ENCODE measurements around the gene RPS6KA2.

The RPS6KA2 gene

DNA sequence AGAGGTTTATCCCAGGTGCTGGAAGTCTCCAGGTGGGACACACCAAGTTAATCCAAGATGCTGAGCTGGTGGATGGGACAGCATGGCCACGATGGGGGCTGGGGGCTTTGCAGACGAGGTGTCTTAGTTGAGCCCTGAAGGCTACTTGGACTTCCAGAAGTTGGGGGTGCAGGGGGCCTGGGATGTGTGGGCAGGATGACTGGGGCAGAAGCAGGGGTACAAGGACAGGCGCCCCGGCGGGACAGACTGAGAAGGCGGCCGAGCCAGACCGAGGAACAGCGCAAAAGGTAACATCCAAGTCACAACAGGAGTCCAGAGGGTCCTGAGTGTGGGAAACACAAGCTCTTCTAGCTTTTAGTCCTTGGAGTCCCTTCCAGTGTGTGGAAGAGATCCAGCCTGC, 64.3 kb downstream of the RPS6KA2 start:
- Histone ChIP-seq H3K27me3 (replicated peaks in 2 of 5; ENCODE audit: control insufficient read depth in 4 of 5, insufficient read depth in 5 of 5, low read length in 4 of 5) (no peaks in the 10 kb centered on the region), H3K27ac (ENCODE audit: insufficient read depth in 1 of 2, low read depth in 1 of 2, low read length in 2 of 2, poor library complexity in 1 of 2, severe bottlenecking in 2 of 2) (no peak overlapping the region), H3K4me3 (ENCODE audit: control insufficient read depth in 1 of 7, extremely low read depth in 1 of 7, insufficient read depth in 4 of 7, low read depth in 2 of 7, low read length in 6 of 7) (no peak overlapping the region), H3K4me1 (ENCODE audit: control extremely low read depth in 1 of 4, control insufficient read depth in 4 of 4, insufficient read depth in 4 of 4, low read length in 3 of 4) (peaks cover 0 to 19% (median 10%) of the 10 kb centered on the region in 4 experiments), H3K36me3 (ENCODE audit: control insufficient read depth in 4 of 4, insufficient read depth in 4 of 4, low read length in 3 of 4) (no peaks in the 10 kb centered on the region), H3K9me3 (ENCODE audit: control extremely low read depth in 1 of 5, control insufficient read depth in 4 of 5, insufficient read depth in 2 of 5, low read depth in 1 of 5, low read length in 4 of 5) (peaks cover 0 to 12% (median 3%) of the 10 kb centered on the region in 5 experiments)
- 98% methylated on average over 8 of the region's 9 CpGs for WGBS (ENCODE audit: insufficient coverage)
- CTCF ChIA-PET = interaction anchor here (1.1 kb wide), 1 partner anchor 106 kb away, joined by 3 read pairs; no protein-coding TSS in a partner anchor
- DNase-seq = no peak
- POLR2A ChIA-PET = no interaction called here

DNA sequence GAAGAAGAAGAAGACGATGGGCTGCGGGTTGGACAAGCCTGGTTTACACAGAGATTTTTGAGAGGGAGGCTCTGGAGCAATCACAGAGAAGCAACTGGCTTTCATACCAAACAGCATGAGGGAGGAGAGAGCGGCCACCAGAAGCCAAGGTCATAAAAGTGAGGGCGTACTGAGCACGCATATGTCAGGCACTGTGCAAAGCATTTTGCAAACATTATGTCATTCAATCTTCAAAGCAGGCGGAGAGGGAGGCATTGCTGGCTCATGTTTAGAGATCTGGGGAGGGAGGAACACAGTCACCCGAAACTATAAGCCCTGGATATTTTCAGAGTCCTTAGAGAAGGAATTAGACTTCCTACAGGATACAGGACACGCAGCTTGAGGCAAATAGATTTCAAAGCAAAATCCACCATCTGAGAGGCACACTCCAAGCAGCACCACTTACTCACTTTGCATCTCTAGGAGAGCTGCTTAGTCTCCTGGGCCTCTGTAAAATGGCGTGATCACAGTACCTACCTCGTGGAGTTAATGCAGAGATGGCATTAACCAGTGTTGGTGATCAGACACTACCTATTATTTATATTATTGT, 65.2 kb downstream of the RPS6KA2 start:
- WGBS (ENCODE audit: insufficient coverage) = 92% methylated on average over 7 of the region's 10 CpGs
- ChIA-PET CTCF (no interaction called here), POLR2A (no interaction called here)
- Histone ChIP-seq H3K27ac (ENCODE audit: insufficient read depth in 1 of 2, low read depth in 1 of 2, low read length in 2 of 2, poor library complexity in 1 of 2, severe bottlenecking in 2 of 2) (no peak overlapping the region), H3K36me3 (ENCODE audit: control insufficient read depth in 4 of 4, insufficient read depth in 4 of 4, low read length in 3 of 4) (no peaks in the 10 kb centered on the region), H3K4me3 (ENCODE audit: control insufficient read depth in 1 of 7, extremely low read depth in 1 of 7, insufficient read depth in 4 of 7, low read depth in 2 of 7, low read length in 6 of 7) (no peak overlapping the region), H3K9me3 (ENCODE audit: control extremely low read depth in 1 of 5, control insufficient read depth in 4 of 5, insufficient read depth in 2 of 5, low read depth in 1 of 5, low read length in 4 of 5) (peaks cover 0 to 12% (median 3%) of the 10 kb centered on the region in 5 experiments), H3K27me3 (replicated peaks in 2 of 5; ENCODE audit: control insufficient read depth in 4 of 5, insufficient read depth in 5 of 5, low read length in 4 of 5) (no peaks in the 10 kb centered on the region), H3K4me1 (ENCODE audit: control extremely low read depth in 1 of 4, control insufficient read depth in 4 of 4, insufficient read depth in 4 of 4, low read length in 3 of 4) (peaks cover 0 to 28% (median 13%) of the 10 kb centered on the region in 4 experiments)
- DNase-seq = no peak

- Histone ChIP-seq H3K4me1 (ENCODE audit: control extremely low read depth in 1 of 4, control insufficient read depth in 4 of 4, insufficient read depth in 4 of 4, low read length in 3 of 4) (peaks cover 0 to 37% (median 13%) of the 10 kb centered on the region in 4 experiments), H3K9me3 (ENCODE audit: control extremely low read depth in 1 of 5, control insufficient read depth in 4 of 5, insufficient read depth in 2 of 5, low read depth in 1 of 5, low read length in 4 of 5) (peaks cover 0 to 12% (median 3%) of the 10 kb centered on the region in 5 experiments), H3K4me3 (ENCODE audit: control insufficient read depth in 1 of 7, extremely low read depth in 1 of 7, insufficient read depth in 4 of 7, low read depth in 2 of 7, low read length in 6 of 7) (no peak overlapping the region), H3K27me3 (replicated peaks in 2 of 5; ENCODE audit: control insufficient read depth in 4 of 5, insufficient read depth in 5 of 5, low read length in 4 of 5) (no peaks in the 10 kb centered on the region), H3K27ac (ENCODE audit: insufficient read depth in 1 of 2, low read depth in 1 of 2, low read length in 2 of 2, poor library complexity in 1 of 2, severe bottlenecking in 2 of 2) (no peak overlapping the region), H3K36me3 (ENCODE audit: control insufficient read depth in 4 of 4, insufficient read depth in 4 of 4, low read length in 3 of 4) (no peaks in the 10 kb centered on the region)
- DNase-seq = no peak
- ChIA-PET CTCF (no interaction called here), POLR2A (no interaction called here)
- no CpG with 5 or more reads among the region's 3 CpGs for WGBS (ENCODE audit: insufficient coverage)
These were observed 66.8 kb downstream of the RPS6KA2 start for GRCh38 chr6:166560222-166560621.

DNA sequence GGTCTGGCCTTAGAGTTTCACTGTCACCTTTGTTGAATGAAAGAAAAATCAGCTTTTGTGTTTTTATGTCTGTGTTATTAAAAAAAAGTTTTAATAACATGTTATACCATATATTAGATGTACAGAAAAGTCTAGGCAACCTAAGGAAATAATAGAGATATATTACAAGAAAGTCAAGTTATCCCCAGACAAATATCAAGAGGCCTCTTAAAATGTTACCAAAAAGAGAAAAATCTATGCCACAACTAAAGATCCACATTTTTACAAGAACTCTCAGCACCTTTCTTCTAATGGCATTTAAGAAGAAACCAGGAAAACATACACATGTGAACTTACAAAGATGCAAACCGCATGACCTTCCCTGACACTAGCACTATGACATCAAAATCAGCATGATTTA, 67.4 kb downstream of the RPS6KA2 start:
- CTCF ChIA-PET = no interaction called here
- Histone ChIP-seq H3K9me3 (ENCODE audit: control extremely low read depth in 1 of 5, control insufficient read depth in 4 of 5, insufficient read depth in 2 of 5, low read depth in 1 of 5, low read length in 4 of 5) (peaks cover 0 to 12% (median 3%) of the 10 kb centered on the region in 5 experiments), H3K4me3 (ENCODE audit: control insufficient read depth in 1 of 7, extremely low read depth in 1 of 7, insufficient read depth in 4 of 7, low read depth in 2 of 7, low read length in 6 of 7) (no peak overlapping the region), H3K4me1 (ENCODE audit: control extremely low read depth in 1 of 4, control insufficient read depth in 4 of 4, insufficient read depth in 4 of 4, low read length in 3 of 4) (peaks cover 0 to 37% (median 13%) of the 10 kb centered on the region in 4 experiments), H3K36me3 (ENCODE audit: control insufficient read depth in 4 of 4, insufficient read depth in 4 of 4, low read length in 3 of 4) (no peaks in the 10 kb centered on the region), H3K27ac (ENCODE audit: insufficient read depth in 1 of 2, low read depth in 1 of 2, low read length in 2 of 2, poor library complexity in 1 of 2, severe bottlenecking in 2 of 2) (no peak overlapping the region), H3K27me3 (replicated peaks in 2 of 5; ENCODE audit: control insufficient read depth in 4 of 5, insufficient read depth in 5 of 5, low read length in 4 of 5) (no peaks in the 10 kb centered on the region)
- DNase-seq = no peak
- POLR2A ChIA-PET = no interaction called here
- WGBS (ENCODE audit: insufficient coverage) = no CpG with 5 or more reads among the region's 1 CpG

- ChIA-PET CTCF (no interaction called here), POLR2A (no interaction called here)
- Histone ChIP-seq H3K4me1 (ENCODE audit: control extremely low read depth in 1 of 4, control insufficient read depth in 4 of 4, insufficient read depth in 4 of 4, low read length in 3 of 4) (peaks cover 0 to 35% (median 12%) of the 10 kb centered on the region in 4 experiments), H3K9me3 (ENCODE audit: control extremely low read depth in 1 of 5, control insufficient read depth in 4 of 5, insufficient read depth in 2 of 5, low read depth in 1 of 5, low read length in 4 of 5) (peaks cover 0 to 12% (median 3%) of the 10 kb centered on the region in 5 experiments), H3K27ac (ENCODE audit: insufficient read depth in 1 of 2, low read depth in 1 of 2, low read length in 2 of 2, poor library complexity in 1 of 2, severe bottlenecking in 2 of 2) (no peak overlapping the region), H3K36me3 (ENCODE audit: control insufficient read depth in 4 of 4, insufficient read depth in 4 of 4, low read length in 3 of 4) (no peaks in the 10 kb centered on the region), H3K4me3 (ENCODE audit: control insufficient read depth in 1 of 7, extremely low read depth in 1 of 7, insufficient read depth in 4 of 7, low read depth in 2 of 7, low read length in 6 of 7) (no peak overlapping the region), H3K27me3 (replicated peaks in 2 of 5; ENCODE audit: control insufficient read depth in 4 of 5, insufficient read depth in 5 of 5, low read length in 4 of 5) (no peaks in the 10 kb centered on the region)
- no peak for DNase-seq
- WGBS (ENCODE audit: insufficient coverage) = 100% methylated on average over 3 of the region's 5 CpGs
These were observed 67.8 kb downstream of the RPS6KA2 start for GRCh38 chr6:166559211-166559610.

- no peaks in the 10 kb centered on the region for H3K27me3 ChIP-seq (replicated peaks in 2 of 5; ENCODE audit: control insufficient read depth in 4 of 5, insufficient read depth in 5 of 5, low read length in 4 of 5)
- ChIA-PET CTCF (no interaction called here), POLR2A (no interaction called here)
- H3K36me3 ChIP-seq (ENCODE audit: control insufficient read depth in 4 of 4, insufficient read depth in 4 of 4, low read length in 3 of 4) = no peaks in the 10 kb centered on the region
- no peak overlapping the region for H3K4me3 ChIP-seq (ENCODE audit: control insufficient read depth in 1 of 7, extremely low read depth in 1 of 7, insufficient read depth in 4 of 7, low read depth in 2 of 7, low read length in 6 of 7)
- 95% methylated on average over 12 of the region's 12 CpGs for WGBS (ENCODE audit: insufficient coverage)
- H3K27ac ChIP-seq (ENCODE audit: insufficient read depth in 1 of 2, low read depth in 1 of 2, low read length in 2 of 2, poor library complexity in 1 of 2, severe bottlenecking in 2 of 2) = no peak overlapping the region
- peak in 1 of 3 donors; percentile 13 for DNase-seq
- H3K4me1 ChIP-seq (ENCODE audit: control extremely low read depth in 1 of 4, control insufficient read depth in 4 of 4, insufficient read depth in 4 of 4, low read length in 3 of 4) = peaks cover 0 to 27% (median 7%) of the 10 kb centered on the region in 4 experiments
- peaks cover 0 to 12% (median 3%) of the 10 kb centered on the region in 5 experiments for H3K9me3 ChIP-seq (ENCODE audit: control extremely low read depth in 1 of 5, control insufficient read depth in 4 of 5, insufficient read depth in 2 of 5, low read depth in 1 of 5, low read length in 4 of 5)
These were observed 68.7 kb downstream of the RPS6KA2 start for GRCh38 chr6:166558156-166559005.

- CTCF ChIA-PET = interaction anchor here (1.2 kb wide), 2 partner anchors 11 to 13 kb away, joined by 3 read pairs; no protein-coding TSS in a partner anchor
- peak; percentile 83 to 95 (median 91) for DNase-seq
- H3K27ac ChIP-seq (ENCODE audit: insufficient read depth in 1 of 2, low read depth in 1 of 2, low read length in 2 of 2, poor library complexity in 1 of 2, severe bottlenecking in 2 of 2) = peak overlapping the region in 1 of 2 experiments; percentile 18
- H3K4me1 ChIP-seq (ENCODE audit: control extremely low read depth in 1 of 4, control insufficient read depth in 4 of 4, insufficient read depth in 4 of 4, low read length in 3 of 4) = peaks cover 0 to 21% (median 5%) of the 10 kb centered on the region in 4 experiments
- peaks cover 0 to 12% (median 3%) of the 10 kb centered on the region in 5 experiments for H3K9me3 ChIP-seq (ENCODE audit: control extremely low read depth in 1 of 5, control insufficient read depth in 4 of 5, insufficient read depth in 2 of 5, low read depth in 1 of 5, low read length in 4 of 5)
- H3K36me3 ChIP-seq (ENCODE audit: control insufficient read depth in 4 of 4, insufficient read depth in 4 of 4, low read length in 3 of 4) = no peaks in the 10 kb centered on the region
- peak overlapping the region in 1 of 7 experiments; percentile 48 for H3K4me3 ChIP-seq (ENCODE audit: control insufficient read depth in 1 of 7, extremely low read depth in 1 of 7, insufficient read depth in 4 of 7, low read depth in 2 of 7, low read length in 6 of 7)
- no peaks in the 10 kb centered on the region for H3K27me3 ChIP-seq (replicated peaks in 2 of 5; ENCODE audit: control insufficient read depth in 4 of 5, insufficient read depth in 5 of 5, low read length in 4 of 5)
- POLR2A ChIA-PET = interaction anchor here (0.5 to 1.2 kb wide), 2 partner anchors 18 to 54 kb away, joined by 3 to 4 read pairs; no protein-coding TSS in a partner anchor
- WGBS (ENCODE audit: insufficient coverage) = 30% methylated on average over 12 of the region's 16 CpGs
These were observed 70.2 kb downstream of the RPS6KA2 start for GRCh38 chr6:166556863-166557322.
